ENCODE data around the gene CADPS2. TPM values are rescaled to one million over a fixed set of nuclear protein-coding genes. Genes with fewer than 3 reads are reported as not detected.

The CADPS2 gene
- total and polyA plus RNA-seq, 2 donors (not counting 3 experiments of a cell fraction or from before 2014, with no cell fraction given), result 9.5 to 22.6 TPM

GRCh38 chr7:122770686-122771335, 115.4 kb downstream of the CADPS2 start:
- Histone ChIP-seq H3K4me1 (ENCODE audit: control insufficient read depth, extremely low read depth, insufficient read depth, low read length) (no peaks in the 10 kb centered on the region), H3K9me3 (replicated peaks; ENCODE audit: control insufficient read depth, insufficient read depth, low read length) (no peaks in the 10 kb centered on the region), H3K79me2 (ENCODE audit: control insufficient read depth, insufficient read depth, low read length) (no peaks in the 10 kb centered on the region), H4K20me1 (replicated peaks; ENCODE audit: control insufficient read depth, extremely low read depth, insufficient read depth, low read length) (no peaks in the 10 kb centered on the region), H3K27me3 (ENCODE audit: control insufficient read depth in 2 of 2, insufficient read depth in 2 of 2, low read length in 2 of 2) (no peaks in the 10 kb centered on the region), H2AFZ (ENCODE audit: low read depth, low read length) (no peak overlapping the region), H3K9me1 (replicated peaks; ENCODE audit: control insufficient read depth, extremely low read depth, insufficient read depth, low read length) (no peaks in the 10 kb centered on the region), H3K4me2 (ENCODE audit: insufficient read depth, low read length) (no peak overlapping the region), H3K27ac (ENCODE audit: insufficient read depth, low read depth, low read length) (no peak overlapping the region), H3K9ac (replicated peaks; ENCODE audit: extremely low read depth, insufficient read depth, low read length) (no peak overlapping the region), H3K36me3 (ENCODE audit: control insufficient read depth in 2 of 2, extremely low read depth in 1 of 2, insufficient read depth in 2 of 2, low read length in 2 of 2) (no peaks in the 10 kb centered on the region), H3K4me3 (replicated peaks in 1 of 3; ENCODE audit: insufficient read depth in 1 of 3, low read depth in 1 of 3, low read length in 3 of 3) (no peak overlapping the region)
- dilution Hi-C loops (cut with MboI; ENCODE audit: extremely low pct_ligation_motif_present, low sequenced_read_pairs), result no loop called here
- intact Hi-C loops (cut with micrococcal nuclease), result no loop called here
- ChIA-PET POLR2A (no interaction called here), CTCF (interaction anchor here (1.2 kb wide), 1 partner anchor 12 kb away, joined by 3 read pairs; no protein-coding TSS in a partner anchor)
- TF ChIP-seq, protein P1, sequence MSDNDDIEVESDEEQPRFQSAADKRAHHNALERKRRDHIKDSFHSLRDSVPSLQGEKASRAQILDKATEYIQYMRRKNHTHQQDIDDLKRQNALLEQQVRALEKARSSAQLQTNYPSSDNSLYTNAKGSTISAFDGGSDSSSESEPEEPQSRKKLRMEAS (IDR thresholded peaks at IDR 0.05; ENCODE audit: insufficient read depth, insufficient read length), result no peak
- TF ChIP-seq POLR2AphosphoS5 (IDR thresholded peaks at IDR 0.05; ENCODE audit: insufficient read depth, low read depth, low read length), result no peak
- no peak for TF ChIP-seq MYC (IDR thresholded peaks at IDR 0.05; ENCODE audit: low read depth, low read length)
- no peak for TF ChIP-seq POLR2A (IDR thresholded peaks at IDR 0.05; ENCODE audit: low read depth, low read length)
- TF ChIP-seq EZH2 (IDR thresholded peaks at IDR 0.05; ENCODE audit: borderline replicate concordance, low read depth, low read length, severe bottlenecking), result no peak
- TF ChIP-seq GATA2 (IDR thresholded peaks at IDR 0.05; ENCODE audit: insufficient read depth, insufficient read length, low read depth, low read length), result no peak
- TF ChIP-seq FOS (IDR thresholded peaks at IDR 0.05; ENCODE audit: borderline replicate concordance, insufficient read depth, low read length), result no peak
- no peak for TF ChIP-seq CTCF (IDR thresholded peaks at IDR 0.05; ENCODE audit: extremely low read depth in 1 of 2, insufficient read depth in 1 of 2, low read depth in 1 of 2, low read length in 2 of 2)
- no peak for TF ChIP-seq JUN (IDR thresholded peaks at IDR 0.05; ENCODE audit: borderline replicate concordance, insufficient read depth, insufficient read length, low read depth)
- BruUV-seq (replicated peaks), result no TSS peak
- no peak for FAIRE-seq
- no peak for DNase-seq (ENCODE audit: low read depth, low spot score)
